ENCODE results near the gene MAD1L1.

MAD1L1 gene

GRCh38 chr7:1785839-1786238 lies 446.9 kb downstream of the MAD1L1 start:
- DNase-seq, result no peak

GRCh38 chr7:1781369-1781768 lies 451.4 kb downstream of the MAD1L1 start:
- DNase-seq, result no peak

GRCh38 chr7:1779445-1779844 lies 453.3 kb downstream of the MAD1L1 start:
- DNase-seq, result no peak

GRCh38 chr7:1777122-1777521 lies 455.6 kb downstream of the MAD1L1 start:
- no peak for DNase-seq

- DNase-seq, result no peak
Measured at GRCh38 chr7:1775389-1775788, 457.4 kb downstream of the MAD1L1 start.

GRCh38 chr7:1770331-1770730 lies 462.4 kb downstream of the MAD1L1 start:
- DNase-seq, result no peak

GRCh38 chr7:1769286-1770200 lies 463.2 kb downstream of the MAD1L1 start:
- no peak for DNase-seq

GRCh38 chr7:1768832-1769231 lies 463.9 kb downstream of the MAD1L1 start:
- DNase-seq, result no peak

- DNase-seq, result no peak
Measured at GRCh38 chr7:1767524-1767923, 465.2 kb downstream of the MAD1L1 start.

Measured in stimulated activated naive CD4-positive, alpha-beta T cell treated with Interleukin-2 at 50 U/mL for 16 hours (primary cell).